GM20431 (cell line): Measurements from ENCODE around the gene BANF1.

ENCODE experiments used
- in situ Hi-C: fragments of 300-500 bp; cut with MseI, MboI; formaldehyde crosslinking; loops from one replicate; pipeline ENCODE4 v1.15.0; 2020; ENCODE audit warnings: low sequenced_read_pairs; ENCODE audit not compliant: unreplicated experiment

BANF1 gene

GRCh38 chr11:66001942-66002647 is at the start of gene BANF1, which contains the start of gene EIF1AD:
BANF1 (plus strand) TSS chr11:66002503; CDS start chr11:66003251, 748 bp downstream.
EIF1AD (minus strand) TSS chr11:66002157; CDS start chr11:66000389, 1,768 bp downstream.
- in situ Hi-C loops: no loop called here

- in situ Hi-C loops: no loop called here
Measured at GRCh38 chr11:65953471-65953870, 48.8 kb upstream of the BANF1 start.

- in situ Hi-C loops: no loop called here
Measured at GRCh38 chr11:65954771-65955170, 47.5 kb upstream of the BANF1 start.

- in situ Hi-C loops: no loop called here
Measured at GRCh38 chr11:65958291-65958690, 44.0 kb upstream of the BANF1 start.

GRCh38 chr11:65958774-65959420 is 43.4 kb upstream of the BANF1 start:
- in situ Hi-C loops: no loop called here

GRCh38 chr11:65960824-65961266 is 41.5 kb upstream of the BANF1 start:
- in situ Hi-C loops: no loop called here

- in situ Hi-C loops: no loop called here
Measured at GRCh38 chr11:65961267-65962140, 40.8 kb upstream of the BANF1 start, which contains the start of gene SART1. SART1 (plus strand) TSS chr11:65961734; CDS start chr11:65961781, 47 bp downstream.

GRCh38 chr11:65962141-65962564 is 40.1 kb upstream of the BANF1 start:
- in situ Hi-C loops: no loop called here

GRCh38 chr11:65964906-65965305 is 37.4 kb upstream of the BANF1 start:
- in situ Hi-C loops: no loop called here

- in situ Hi-C loops: no loop called here
Measured at GRCh38 chr11:65965986-65966762, 36.1 kb upstream of the BANF1 start.

GRCh38 chr11:65967329-65967934 is 34.9 kb upstream of the BANF1 start:
- in situ Hi-C loops: no loop called here

GRCh38 chr11:65968600-65969482 is 33.5 kb upstream of the BANF1 start:
- in situ Hi-C loops: no loop called here

GRCh38 chr11:65972116-65972515 is 30.2 kb upstream of the BANF1 start:
- in situ Hi-C loops: no loop called here

- in situ Hi-C loops: no loop called here
Measured at GRCh38 chr11:65973439-65974110, 28.7 kb upstream of the BANF1 start.

GRCh38 chr11:65975771-65976170 is 26.5 kb upstream of the BANF1 start:
- in situ Hi-C loops: loop anchor here (25.0 kb wide), 1 partner anchor 263 kb away; the partner anchor contains the start of genes KAT5 and RNASEH2C

- in situ Hi-C loops: loop anchor here (25.0 kb wide), 1 partner anchor 264 kb away; the partner anchor contains the start of genes KAT5 and RNASEH2C
Measured at GRCh38 chr11:65976216-65977176, 25.8 kb upstream of the BANF1 start.
